GF-D8 (cell line): ENCODE results near the gene PXDN.

Experiments used
- DNase-seq: peaks from one replicate; lab custom pipeline; 2025; lab: John Stamatoyannopoulos, UW

PXDN gene

DNA sequence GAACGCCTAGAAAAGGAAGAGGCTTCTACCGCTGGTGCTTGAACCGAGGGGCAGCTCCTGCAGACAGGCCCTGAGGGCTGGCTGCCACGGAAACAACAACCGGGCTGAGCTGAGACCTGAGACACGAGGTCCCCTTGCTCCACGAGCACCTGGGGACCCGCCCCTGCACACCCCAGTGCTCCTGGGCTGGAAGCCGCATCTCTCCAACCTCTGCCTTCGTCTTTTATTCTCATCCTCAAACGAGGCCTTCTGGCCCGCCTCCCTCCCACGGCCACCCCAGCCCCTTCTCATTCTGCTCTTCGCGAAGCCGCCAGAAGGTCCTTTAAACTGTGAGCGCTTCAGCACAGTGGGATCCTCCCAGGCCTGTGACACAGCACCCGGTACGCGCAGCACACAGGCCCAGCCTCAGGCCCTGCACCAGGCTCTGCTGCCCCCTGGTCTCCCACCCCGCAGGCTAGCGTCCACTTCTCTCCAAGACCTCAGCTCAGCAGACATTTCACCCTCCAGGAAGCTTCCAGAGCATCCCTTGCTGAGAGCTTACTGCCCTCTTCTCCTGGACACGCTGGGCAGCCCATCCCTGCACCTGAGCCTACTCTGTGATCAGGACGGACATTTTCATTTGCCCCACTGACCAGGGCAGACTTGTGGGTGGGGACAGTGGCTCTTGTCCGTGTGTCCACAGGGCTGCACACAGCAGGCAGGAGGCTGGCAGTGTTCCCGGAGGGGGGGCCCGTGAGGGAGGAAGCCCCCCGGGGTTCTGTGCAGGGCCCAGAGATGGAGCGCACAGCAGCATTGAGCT lies 149.7 kb downstream of the PXDN start:
- DNase-seq: no peak

DNA sequence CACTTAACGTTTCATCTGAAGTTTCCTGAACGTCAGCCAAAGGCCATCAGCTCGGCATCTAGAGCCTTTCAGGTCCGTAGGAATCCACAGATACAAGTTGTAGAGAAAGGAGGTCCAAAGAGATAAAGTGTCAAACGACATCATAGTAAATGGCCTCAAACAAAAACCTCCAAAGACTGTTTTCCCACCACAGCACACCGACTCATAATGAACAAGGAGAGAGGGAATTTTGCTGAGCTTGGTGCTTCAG lies 150.3 kb downstream of the PXDN start:
- DNase-seq: no peak

DNA sequence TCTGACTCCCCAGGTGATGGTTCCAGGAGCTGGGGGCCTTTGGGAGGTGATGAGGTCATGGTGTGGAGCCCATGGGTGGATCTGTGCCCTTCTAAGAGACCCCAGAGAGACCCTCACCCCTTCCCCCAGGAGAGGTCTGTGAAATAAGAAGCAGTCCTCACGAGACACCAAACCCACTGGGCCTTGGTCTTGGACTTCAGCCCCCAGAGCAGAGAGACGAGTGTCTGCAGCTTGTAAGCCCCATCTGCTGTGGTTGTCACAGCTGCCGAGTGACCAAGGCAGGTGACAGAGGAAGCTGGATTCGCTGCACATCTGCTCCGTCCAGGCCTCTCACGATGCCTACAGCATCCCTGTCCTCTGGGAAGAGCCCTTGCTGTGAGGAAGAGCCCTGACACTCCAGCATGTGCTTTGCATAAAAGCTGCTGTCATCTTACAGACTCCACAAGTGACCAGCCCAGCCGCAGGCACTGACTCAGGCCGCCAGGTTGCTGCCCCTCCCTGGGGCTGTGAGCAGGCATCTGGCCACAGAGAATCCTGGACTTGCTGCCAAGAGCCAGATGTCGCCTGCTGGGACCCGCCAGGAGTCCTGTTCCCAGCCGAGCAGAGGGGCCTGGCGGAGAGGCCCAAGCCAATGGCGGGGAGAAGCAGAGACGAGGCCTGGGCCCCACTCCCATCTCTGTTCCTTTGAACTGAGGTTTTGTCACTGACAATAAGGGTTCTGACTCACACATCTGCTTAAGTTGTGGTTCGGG lies 150.8 kb downstream of the PXDN start:
- DNase-seq: no peak

DNA sequence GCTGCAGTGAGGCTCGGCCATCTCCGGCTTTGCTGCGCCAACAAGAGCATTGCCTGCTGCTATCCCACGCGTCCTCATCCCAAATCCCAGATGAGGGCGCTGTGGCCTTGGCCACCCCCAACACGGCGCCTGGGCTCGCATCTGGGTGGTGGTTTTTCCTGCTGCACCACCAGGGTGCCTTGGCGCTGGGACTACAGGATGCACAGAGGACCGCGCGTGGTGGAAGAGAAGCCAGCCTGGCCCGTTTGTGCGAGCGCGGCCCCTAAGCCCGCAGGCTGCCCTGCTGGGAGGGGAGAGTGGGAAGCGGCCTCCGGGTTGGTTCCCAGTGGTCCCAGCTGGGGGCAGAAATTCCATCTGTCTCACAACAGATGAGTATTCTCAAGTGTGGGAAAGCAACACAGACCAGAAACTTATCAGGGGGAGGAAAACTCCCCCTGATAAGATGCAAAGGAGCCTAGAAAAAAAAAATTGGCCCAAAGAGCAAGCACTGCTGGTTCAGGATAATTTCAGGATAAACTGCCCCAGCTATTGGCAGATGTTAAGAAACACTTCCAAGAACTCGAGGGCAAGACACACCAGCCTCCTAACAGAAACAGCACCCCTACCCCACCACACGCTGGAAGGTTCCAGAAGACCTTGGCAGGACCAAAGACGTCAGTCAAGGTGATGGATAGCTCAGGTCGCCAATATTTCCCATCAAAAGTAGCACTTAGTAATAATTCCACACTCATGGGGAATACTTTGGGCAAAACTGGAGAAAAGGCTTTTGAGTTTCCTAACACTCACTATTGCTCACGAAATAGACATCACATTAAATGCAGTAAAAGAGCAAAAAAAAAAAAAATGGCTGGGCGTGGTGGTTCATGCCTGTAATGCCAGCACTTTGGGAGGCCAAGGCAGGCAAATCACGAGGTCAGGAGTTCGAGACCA lies 152.1 kb downstream of the PXDN start:
- DNase-seq: no peak

DNA sequence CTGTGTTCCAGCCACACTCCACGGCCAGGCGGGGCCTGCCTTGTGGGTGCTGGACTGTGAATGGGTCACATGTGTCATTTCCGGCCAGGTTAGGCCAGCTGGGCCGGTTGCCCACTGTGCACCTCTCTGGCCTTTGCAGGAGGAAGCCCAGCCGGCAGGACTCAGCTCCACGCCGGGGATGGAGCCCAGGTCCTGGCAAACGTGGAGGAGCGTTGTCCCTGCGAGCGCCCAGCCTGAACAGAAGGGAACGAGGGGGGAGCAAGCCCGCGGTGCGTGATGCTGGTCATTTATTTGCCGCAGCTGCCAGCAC lies 152.9 kb downstream of the PXDN start:
- DNase-seq: no peak

DNA sequence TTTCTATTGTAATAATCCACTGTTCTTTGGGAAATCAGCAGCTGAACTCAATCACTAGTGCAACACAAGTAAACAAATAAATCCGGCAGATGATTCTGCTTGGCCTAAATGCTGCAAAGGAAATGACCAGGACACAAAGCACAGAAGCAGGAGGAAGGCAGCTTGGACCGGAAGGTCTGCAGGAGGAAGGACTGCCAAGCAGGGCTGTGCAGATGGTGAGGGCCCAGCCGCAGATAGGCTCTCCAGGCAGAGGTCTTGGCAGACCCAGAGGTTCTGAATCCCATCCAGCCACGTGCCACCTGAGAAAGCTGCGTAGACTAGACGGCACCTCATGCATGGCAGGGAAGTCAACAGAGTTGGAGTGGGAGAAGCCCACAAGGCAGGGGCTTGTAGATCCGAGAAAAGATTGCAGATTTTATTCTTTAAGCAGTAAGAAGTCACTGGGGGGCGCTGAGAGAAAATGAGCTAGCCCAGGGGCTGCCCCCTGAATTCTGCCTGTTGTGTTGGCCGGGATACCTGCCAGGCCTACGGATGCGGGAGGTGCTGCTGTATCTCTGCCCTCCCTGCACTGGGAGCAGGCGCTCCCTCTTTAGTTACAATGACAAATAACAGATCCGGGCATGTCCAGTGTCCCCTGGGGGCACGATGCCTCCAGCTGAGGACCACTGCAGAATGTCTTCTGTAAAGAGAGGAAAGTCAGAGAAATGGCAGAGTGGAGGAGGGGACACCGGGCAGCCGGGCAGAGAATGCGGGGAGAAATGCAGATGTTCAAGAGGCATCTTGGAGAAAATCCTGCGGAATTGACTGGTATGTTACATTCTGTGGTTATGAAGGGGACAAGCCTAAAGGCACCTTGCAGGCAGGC lies 153.5 kb downstream of the PXDN start:
- no peak for DNase-seq

DNA sequence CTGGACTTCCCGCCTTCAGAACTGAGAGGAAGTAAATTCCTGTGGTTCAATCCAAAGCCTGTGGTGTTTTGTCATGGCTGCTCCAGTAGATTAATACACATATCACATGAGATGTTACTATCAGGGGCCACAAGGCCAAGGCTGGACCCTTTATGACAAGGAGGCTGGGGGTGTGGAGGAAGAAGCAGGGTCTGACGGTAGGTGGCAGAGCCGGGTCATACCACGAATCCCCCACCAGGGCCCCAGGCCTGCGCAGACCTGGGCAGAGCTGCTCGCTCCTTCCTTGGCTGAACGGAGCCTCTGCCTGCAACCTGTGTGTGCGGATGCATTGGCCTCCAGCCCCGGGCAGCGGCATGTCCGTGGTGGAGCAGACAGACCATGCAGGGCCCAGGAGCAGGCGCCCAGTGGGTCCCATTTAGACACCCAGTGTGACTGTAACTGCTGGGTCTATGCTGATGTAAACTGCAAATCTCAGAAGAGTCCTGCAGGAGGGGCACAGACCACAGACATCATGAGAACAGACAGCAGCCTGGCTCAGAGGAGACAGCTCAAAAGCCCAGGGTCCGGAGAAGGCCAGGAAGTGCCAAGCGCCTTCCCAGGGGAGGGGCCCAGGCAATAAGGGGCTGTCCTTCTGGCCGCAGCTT lies 155.2 kb downstream of the PXDN start:
- DNase-seq: no peak

DNA sequence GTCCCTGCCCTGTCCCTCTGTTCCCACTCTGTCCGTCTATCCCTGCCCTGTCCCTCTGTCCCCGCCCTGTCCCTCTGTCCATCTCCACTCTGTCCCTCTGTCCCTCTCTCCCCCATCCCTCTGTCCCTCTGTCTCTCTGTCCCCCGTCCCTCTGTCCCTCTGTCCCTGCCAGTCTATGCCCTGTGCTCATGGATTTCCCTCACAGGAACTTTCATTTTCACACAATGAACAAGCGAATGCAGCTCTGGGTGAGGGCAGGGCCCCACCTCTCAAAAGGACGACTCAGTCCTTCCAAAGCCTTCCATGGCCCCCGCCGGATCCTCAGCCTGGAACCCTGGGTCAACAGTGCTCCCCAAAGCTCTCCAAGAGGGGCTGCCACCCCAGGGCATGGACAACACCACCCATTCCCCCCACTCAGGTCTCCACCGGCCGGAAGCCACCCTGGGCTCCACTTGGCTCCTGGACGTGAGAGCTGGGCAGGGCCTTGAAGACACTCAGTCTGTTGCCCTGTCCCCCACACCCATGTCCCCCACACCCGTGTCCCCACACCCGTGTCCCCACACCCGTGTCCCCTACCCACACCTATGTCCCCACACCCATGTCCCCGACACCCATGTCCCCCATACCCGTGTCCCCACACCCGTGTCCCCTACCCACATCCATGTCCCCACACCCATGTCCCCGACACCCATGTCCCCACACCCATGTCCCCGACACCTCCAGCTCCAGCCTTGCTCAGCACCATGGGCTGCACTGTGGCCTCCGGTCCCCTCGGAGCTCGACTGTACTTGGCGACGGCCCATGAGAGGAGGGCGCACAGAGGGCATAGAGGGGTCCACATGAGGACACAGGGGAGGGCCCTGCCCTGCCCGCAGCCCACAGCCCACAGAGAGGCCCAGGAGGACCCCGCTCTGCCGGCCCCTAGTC lies 156.0 kb downstream of the PXDN start:
- DNase-seq: no peak

DNA sequence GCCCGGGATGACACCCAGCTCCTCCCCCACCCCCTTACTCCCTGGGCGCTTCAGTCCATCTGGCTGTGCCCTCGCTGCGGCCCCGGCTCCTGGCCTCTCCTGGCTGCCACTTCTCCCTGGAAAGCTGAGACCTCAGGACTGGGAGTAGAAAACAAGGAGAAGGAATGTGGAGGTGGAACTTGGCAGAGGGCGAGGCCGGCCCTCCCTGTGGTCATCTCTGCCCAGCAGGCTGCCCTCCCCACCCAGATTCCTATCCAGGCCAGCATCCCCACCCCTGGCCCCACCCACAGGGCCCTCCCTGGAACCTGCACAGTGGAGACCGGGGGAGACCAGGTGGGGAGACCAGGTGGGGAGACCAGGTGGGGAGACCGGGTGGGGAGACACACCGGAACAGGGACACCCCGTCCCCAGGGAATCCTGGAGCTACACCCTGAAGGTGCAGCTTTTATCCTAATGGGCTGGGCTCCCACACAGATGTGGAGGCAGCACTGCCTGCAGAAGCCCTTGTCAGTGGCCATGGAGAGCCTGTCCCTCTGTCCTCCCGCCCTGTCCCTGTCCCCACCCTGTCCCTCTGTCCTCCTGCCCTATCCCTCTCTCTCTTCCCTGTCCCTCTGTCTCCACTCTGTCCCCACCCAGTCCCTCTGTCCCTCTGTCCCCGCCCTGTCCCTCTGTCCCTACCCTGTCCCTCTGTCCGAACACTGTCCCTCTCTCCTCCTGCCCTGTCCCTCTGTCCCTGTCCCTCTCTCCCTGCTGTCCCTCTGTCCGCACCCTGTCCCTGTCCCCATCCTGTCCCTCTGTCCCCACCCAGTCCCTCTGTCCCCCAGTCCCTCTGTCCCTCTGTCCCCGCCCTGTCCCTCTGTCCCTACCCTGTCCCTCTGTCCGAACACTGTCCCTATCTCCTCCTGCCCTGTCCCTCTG lies 157.1 kb downstream of the PXDN start:
- DNase-seq: no peak

DNA sequence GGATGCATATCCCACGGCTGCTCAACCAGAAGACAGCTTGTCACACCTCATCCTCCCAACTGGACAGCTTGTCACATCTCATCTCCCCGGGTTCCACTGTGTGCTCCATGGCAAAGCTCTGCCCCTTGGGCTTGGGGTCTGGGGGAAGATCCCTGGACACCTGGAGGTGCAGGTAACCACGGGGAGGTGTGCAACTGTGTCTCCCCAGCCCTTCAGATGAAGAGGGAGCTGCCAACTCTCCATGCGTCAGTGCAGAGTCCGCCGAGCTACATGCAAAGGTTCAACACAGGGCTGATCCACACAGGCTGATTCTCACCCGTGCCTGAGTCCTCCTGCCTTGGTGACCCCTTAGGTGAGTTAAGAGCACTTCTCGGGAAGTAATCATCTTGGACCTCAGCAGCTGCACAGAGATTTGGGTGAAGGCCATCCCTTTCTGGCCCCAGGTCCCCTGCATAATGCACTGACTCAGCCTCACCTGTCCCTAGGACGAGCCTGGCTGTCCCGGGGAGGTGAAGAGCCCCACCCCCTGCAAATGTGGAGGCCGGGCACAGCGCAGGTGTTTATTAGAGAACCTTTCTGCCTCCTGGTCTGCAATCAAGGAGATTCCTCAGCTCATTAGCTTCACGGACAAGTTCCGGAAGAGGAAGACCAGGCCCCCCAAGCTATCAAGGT lies 157.9 kb downstream of the PXDN start:
- no peak for DNase-seq

DNA sequence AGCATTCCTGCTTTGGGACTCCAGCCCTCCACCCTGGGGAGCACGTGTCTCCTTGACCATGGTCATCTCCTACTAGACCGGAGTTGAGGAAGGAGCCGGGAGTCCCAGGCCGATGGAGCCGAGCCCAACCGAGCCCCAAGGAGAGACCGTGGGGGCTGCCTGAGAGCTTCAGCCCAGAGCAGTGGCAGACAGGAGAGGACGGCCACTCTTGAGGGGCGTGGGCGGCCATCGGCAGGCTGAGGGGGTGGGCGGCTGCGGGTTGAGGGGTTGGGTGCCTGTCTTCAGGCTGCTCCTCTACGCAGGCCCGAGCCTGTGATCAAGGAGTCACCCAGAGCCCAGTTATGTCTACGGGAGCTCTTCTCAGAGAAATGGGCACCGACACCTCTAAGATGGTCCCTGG lies 158.7 kb downstream of the PXDN start:
- no peak for DNase-seq

DNA sequence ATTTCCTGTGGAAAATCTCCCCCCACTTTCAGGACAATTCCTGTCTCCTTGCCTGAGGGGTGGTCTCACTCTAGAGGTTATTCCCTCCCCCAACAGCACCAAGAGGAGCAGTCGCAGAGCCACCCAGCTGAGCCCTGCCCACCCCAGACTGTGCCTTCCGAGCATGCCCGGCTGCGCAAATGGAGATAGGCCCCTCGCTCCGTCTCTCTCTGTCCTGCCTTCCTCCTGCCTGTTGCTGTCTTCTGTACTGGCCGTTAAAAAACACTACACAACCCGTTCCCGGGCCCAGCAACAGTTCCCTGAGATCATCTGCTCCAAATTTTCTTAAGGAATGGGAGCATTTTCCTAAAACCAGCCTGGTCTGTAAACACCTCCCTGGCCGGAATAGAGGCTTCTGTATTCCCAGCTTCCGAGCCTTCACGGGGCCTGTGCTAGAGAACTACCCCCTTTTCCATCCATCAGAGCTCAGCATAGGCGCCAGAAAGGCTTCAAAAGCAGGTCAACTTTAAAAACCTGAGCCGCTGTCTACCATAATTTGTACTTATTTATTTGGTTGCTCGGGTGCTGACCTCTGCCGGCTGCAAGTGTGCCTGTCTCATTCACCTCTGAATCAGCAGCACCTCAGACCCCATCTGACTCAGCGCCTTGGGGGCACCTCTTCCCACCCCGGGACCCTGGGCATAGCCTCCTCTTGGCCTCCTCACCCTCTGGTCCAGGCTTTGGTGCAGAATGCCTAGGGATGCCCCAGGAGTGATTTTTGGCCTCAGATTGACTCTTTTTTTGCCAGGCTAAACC lies 159.4 kb downstream of the PXDN start:
- DNase-seq: no peak

DNA sequence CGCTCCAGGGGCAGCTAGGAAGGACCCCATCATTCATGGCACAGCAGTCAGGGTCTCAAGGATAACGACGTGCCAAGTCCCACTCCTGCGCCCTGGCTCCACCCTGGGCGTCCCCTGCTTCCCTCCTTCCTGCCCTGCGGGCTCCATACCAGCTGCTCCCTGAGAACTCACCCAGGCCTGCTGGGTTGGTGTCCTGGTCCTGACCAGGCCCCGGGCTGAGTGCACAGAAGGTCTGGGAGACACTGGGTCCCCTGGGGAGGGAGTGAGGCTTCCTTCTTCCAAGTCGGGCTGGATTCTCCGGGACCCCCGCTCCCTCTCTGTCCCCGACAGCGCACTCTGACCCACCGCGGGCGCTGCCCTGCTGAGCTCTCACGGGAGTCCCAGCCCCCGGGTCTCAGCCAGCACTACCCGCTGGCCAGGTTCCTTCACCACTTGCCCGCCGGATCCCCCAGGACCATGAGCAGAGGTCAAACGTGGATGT lies 160.2 kb downstream of the PXDN start:
- no peak for DNase-seq

DNA sequence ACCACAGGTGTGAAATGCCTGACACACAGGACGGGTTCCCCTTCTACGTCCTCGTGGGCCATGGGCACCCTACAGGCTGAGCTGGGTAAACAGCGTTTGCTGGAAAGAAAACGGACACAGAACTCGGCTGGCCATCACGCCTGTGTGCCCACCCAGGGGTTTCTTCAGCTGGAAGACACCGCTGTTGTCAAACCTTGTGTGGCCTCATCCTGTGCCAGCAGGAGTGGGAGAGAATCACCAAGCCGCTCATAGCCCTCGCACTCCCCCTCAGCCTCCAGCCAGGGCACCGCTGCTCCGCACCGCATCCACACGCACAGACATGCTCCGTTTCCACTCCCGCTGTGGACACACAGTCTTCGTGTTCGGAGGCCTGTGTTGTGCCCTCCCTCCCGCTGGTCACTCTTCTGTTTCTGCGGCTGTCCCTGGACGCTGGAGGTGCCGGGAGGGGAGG lies 161.4 kb downstream of the PXDN start:
- no peak for DNase-seq

DNA sequence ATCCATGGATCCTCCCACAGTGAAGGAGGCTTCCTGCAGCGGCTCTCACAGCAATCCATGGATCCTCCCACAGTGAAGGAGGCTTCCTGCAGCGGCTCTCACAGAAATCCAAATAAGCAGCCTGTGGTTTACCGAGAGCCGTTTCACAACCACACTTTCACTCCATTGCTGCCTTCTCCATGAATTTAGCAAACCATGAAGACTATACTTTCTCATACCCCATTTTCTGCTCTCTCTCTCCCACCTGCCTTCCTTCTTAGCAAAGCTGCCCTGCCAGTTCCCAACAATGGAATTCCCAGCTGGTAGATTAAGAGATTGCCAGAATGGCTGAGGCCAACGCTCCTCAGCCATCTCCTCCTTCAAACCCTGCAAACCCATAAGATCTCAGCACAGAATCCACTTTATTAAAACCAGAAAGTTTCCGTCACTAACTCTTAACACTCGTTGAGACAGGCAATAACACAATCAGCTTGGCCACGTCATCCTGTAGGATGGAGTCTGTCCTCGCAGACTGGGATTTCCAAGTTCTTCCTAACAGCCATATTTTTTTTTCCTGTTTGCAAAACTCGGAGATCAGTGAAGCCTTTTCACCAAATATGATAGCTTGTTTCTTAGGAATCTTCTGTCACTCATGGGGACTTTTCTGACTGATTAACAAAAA lies 162.2 kb downstream of the PXDN start:
- no peak for DNase-seq
